Adrenal gland (tissue), 5 donors: ENCODE measurements around the gene RAD51B.
A peak's percentile ranks its signal among the peaks of the same experiment; 100 is the strongest.

Experiments used
- POLR2A ChIP-seq, 2 donors: fragments of 450-650 bp; IDR thresholded peaks; one replicate each; pipeline ENCODE4 v1.6.1; 2017; ENCODE audit warnings: antibody characterized with exemption in 2 of 2, mild to moderate bottlenecking in 2 of 2, moderate library complexity in 1 of 2
- TF ChIP-seq, protein P1 (sequence below), 6 experiments: fragments of 450-650 bp in 4 of 6; fragments of 200-600 bp in 2 of 6; sonication (generic) in 1 of 6; IDR thresholded peaks; 1 replicate in 5 of 6; 2 replicates in 1 of 6; pipeline versions ENCODE4 v1.5.1 to v1.8.0; 2016 to 2021; ENCODE audit warnings: antibody characterized with exemption in 6 of 6, mild to moderate bottlenecking in 2 of 6, moderate library complexity in 1 of 6
- donor health status: DM: no; HTN: no; CAD: no.

DNA sequence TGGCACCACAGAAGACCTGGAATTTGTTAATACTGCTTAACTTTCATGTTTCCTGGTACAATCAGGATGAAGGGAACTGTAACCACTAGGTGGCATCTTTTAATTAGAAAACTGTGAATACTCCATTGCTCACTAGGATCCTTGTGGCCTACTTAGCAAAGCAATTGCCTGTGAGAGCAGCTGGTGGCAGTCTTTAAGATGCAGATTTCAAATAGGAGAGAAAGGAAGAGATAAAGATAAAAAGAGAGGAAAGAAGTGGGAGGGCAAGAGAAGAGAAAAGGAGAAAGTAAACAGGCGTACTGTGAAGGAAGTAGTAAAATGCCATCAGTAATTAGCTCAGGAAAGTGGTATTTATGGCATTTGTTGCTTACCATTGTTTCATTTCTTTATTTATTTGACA, 114.5 kb downstream of the RAD51B start:
- no peak for TF ChIP-seq POLR2A (IDR thresholded peaks at IDR 0.05)
- TF ChIP-seq, protein P1, sequence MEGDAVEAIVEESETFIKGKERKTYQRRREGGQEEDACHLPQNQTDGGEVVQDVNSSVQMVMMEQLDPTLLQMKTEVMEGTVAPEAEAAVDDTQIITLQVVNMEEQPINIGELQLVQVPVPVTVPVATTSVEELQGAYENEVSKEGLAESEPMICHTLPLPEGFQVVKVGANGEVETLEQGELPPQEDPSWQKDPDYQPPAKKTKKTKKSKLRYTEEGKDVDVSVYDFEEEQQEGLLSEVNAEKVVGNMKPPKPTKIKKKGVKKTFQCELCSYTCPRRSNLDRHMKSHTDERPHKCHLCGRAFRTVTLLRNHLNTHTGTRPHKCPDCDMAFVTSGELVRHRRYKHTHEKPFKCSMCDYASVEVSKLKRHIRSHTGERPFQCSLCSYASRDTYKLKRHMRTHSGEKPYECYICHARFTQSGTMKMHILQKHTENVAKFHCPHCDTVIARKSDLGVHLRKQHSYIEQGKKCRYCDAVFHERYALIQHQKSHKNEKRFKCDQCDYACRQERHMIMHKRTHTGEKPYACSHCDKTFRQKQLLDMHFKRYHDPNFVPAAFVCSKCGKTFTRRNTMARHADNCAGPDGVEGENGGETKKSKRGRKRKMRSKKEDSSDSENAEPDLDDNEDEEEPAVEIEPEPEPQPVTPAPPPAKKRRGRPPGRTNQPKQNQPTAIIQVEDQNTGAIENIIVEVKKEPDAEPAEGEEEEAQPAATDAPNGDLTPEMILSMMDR (IDR thresholded peaks at IDR 0.05) = peak; percentile 53 to 85 (median 72)
